Fibroblast of skin of left quadriceps (primary cell): Measurements from ENCODE around the gene C2CD3.

Experiments
- DNase-seq, 2 experiments: peaks; one replicate each; pipeline ENCODE4 v3.0.0-alpha.2; 2013; ENCODE audit warnings: low read depth in 2 of 2

Gene C2CD3

GRCh38 chr11:73982595-73982989 lies 188.2 kb downstream of the C2CD3 start, which contains the start of gene UCP2:
Gene UCP2, minus strand, starts transcription at chr11:73982843. Its CDS starts 4,465 bp downstream, at chr11:73978378.
- no peak for DNase-seq

DNA sequence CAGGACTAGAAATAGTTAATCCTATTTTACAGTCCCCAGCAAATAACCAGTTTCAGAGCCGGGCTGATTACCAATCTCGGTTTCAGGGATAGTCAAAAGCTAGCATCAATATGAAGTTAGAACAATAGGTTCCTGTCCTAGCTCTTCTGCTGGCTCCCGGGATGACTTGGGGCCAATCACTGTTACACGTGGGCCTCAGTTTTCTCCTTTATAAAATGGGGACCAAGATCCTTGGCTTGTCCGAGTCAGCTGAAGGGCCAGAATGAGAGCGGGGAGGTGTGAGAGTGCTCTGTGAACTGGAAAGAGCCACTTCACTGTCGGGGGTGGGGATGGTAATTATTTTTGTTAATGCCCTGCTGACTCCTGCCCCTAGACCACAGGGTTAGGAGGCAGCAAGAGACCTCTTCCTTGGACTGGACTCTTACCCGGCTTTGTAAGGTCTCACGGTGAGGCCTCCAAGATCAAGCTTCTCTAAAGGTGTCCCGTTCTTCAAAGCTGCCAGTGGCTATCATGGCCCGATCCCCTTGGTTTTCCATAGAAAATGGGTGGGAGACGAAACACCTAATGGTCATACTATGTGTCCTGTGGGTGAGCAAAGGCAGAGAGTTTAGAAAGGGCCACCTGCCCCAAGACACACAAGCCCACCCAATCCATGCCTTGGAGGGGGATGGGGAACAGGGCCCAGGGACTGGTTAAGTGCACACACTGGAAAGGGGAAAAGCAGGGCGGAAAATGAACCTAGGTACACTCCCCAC lies 189.6 kb downstream of the C2CD3 start:
- DNase-seq = no peak

GRCh38 chr11:73980001-73980961 lies 190.5 kb downstream of the C2CD3 start:
- DNase-seq = no peak

DNA sequence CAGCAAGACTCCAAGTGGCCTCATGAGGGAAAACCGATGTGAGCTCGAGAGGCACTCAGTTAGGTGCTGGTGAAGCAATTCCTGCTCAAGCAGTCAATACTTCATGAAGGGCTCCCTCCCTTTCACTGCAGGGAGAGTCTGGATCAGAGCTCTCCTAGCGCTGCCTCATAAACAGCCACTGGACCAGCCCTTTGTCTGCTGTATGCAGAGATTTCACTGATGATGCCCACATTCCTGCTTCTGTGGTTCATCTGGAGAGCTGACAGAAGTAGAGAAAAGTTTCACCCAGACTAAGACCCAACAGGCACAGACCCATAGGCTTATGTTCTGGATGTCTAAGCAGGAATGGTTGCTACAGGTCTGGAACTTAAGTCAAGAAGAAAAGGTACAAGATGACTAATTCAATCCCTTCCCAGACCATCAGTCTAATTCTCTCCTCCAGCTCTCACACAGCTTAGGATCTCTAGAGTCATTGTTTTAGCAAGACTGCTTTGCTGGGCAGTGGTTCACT lies 192.2 kb downstream of the C2CD3 start:
- DNase-seq = no peak

DNA sequence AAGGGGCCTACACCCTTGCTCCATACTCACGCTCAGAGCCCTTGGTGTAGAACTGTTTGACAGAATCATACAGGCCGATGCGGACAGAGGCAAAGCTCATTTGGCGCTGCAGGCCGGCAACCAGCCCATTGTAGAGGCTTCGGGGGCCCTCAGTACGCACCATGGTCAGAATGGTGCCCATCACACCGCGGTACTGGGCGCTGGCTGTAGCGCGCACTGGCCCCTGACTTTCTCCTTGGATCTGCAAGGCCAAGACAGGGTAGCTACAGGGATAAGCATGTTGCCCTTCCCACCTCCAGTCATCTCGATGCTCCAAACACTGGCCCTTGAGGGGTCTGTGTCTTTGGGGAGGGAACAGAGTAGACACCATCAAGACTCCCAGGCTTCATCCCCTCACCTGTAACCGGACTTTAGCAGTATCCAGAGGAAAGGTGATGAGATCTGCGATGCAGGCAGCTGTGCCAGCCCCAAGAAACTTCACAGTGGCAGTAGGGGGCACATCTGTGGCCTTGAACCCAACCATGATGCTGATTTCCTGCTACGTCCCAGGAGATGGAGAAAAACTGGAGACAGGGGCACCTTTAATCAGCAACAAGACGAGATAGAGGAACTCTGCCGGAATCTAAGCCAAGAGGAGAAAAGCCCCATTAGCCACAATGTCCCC lies 192.8 kb downstream of the C2CD3 start:
- no peak for DNase-seq

GRCh38 chr11:73976451-73977151 lies 194.2 kb downstream of the C2CD3 start:
- DNase-seq = no peak

- DNase-seq = no peak
Observed at GRCh38 chr11:73975479-73975757, 195.4 kb downstream of the C2CD3 start.

DNA sequence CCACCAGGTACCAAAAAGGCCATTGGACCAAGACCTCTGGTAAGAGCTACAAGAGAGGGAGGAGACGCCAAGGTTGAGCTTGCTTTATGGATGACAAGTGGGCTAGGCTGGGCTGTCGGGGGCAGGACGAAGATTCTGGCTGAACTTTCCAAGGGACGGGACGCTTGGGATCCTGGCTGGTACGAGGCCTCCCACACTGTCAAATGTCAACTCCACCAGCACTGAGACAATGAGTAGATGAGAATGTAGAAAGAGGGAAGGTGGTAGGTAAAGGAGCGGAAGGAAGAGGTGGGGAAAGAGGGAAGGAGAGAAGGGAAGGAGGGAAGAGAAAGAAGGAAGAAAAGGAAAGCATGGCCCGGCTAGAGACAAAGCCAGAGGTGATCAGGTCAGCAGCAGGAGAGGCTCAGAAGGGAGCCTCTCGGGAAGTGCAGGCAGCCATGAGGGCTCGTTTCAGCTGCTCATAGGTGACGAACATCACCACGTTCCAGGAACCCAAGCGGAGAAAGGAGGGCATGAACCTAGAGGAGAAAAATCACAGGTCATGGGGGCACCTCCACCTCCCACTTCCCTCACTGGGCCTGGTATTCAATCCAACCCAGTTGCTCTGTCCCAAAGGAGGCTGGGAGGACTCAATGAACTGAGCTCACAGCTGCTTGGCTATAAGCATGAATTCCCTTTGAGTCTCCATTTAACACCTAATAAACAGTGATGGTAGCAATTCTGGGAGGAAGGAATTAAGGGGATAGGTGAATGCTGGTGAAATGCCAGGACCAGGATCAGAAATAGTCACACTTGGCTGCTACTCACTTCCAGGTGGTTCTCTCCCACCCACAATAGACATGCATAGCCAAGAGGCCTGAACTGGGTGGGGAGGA lies 196.0 kb downstream of the C2CD3 start:
- no peak for DNase-seq

DNA sequence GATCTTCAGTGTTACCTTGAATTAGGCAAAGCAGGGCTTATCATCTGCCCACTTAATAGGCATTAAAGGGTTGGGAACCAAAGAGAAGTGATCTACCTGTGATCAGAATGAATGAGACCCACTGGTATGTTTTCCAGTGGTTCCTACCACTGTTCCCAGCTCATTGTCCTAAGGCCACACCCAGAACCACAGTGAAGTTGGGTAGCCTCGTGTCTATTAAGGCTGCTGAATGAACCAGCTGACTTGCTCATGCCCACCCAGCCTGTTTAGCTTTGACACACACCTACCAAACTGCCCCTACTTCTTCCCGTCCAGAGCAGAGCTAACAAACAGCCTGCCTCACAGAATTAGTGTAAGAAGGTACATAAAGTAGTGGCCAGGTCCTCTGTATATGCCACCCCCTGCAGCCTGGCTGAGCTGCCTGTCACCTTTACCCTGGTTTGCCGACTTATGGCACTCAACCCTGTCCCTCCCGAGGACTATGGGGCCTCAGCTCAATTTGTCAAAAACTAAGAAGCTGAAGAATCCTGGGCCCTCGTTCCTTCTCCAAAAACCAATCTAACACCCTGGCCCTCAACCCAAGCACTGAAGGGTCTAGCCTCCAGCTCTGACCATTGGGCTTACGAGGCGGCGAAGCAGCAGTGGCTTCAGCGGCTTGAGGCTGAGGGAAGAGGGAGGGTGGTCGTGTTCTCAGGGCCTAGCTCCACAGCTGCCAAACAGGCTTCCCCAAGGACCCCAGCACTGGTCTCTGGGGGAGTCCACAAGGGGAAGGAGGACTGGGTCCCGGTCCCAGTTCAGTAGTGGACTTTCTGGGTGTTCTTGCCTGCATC lies 198.0 kb downstream of the C2CD3 start:
- no peak for DNase-seq

DNA sequence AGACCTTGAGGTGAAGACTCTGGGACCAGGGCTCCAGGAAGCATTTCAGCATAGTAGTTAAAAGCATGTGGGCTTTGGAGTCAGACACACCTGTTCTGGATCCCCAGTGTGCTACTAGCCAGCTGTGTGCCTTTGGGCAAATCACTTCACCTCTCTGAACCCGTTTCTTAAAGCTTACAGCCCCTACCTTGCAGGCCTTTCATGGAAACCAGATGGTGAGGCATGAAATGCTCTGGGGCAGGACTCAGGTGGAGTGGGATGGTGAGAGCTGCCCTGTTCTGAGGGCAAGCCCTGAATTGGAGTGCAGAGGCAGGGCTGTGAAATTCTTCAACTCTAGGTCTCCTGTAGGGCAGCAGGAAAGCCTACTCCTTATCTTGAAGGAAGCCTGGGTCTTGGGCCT lies 198.6 kb downstream of the C2CD3 start:
- DNase-seq = no peak

- no peak for DNase-seq
Observed at GRCh38 chr11:73971175-73971719, 199.6 kb downstream of the C2CD3 start.

DNA sequence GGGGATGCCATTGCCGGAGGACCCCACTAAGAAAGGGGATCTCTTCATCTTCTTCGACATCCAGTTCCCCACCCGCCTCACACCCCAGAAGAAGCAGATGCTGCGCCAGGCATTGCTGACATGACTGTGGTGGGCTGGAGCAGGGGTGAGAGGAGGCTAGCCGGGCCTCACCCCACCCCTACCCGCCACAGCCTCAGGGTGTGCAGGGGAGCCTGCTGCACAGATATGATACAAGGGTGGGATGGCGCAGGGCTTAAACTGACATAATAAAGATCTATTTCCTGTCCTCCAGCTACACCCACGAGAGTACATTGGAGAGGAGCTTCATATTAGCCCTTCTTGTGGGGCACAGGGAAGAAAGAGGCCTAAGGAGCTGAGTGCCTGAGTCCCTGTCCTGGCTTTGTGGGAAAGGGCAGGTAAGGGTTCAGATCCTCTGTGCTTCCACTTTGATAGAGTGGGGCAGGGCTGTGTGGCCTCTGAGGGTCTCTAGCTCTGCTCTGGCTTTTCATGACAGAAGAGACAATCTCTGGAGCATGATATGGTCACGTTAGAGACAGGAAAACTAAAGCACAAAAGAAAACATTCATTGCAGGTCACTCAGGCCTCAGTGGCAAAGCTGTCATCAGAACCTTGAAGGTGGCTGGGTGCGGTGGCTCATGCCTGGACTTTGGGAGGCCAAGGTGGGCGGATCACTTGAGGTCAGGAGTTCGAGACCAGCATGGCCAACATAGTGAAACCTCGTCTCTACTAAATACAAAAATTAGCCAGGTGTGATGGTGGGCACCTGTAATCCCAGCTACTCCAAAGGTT lies 200.6 kb downstream of the C2CD3 start:
- DNase-seq = no peak

DNA sequence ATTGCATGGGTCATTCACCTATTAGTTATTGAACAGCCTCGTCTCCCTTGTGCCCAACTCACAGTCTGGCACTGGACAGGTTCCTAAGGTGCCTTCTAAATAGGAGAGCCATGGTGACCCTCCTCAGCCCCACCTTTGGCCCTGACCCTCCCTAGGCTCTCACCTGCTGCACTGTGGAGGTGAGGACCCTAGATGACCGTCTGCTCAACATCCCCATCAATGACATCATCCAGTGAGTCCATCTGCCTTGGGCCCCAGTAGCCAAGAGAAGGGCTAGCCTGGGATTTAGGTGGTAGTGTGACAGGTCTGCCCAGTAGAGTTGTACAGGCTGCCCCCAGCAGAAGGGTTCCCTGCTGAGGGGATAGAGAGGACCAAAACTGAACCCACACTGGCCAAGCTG lies 201.7 kb downstream of the C2CD3 start:
- DNase-seq = no peak

DNA sequence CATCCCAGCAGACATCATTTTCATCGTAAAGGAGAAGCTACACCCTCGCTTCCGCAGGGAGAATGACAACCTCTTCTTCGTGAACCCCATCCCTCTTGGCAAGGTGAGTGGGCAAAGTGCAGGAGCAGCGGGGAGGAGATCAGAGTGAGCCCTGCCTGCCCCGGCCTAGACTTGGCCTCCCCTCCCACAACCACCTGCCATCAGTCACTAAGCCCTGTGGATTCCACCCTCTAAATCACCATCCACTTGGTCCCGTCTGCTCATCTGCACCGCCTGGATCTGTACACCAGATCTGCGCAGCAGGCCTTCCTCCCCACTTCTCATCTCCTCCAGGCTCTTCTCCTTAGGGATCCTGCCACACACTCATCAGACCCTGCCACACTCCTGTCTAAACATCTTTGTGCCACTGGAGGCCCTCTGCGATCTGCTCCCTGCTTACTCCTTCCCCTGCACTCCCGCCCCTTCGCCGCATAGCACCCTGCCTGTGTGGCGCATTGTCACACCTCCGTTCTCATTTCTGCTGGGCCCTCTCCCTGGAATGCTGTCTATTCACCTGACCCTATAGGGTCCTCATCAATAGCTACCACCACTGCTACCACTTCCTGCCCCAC lies 202.3 kb downstream of the C2CD3 start:
- DNase-seq = no peak

DNA sequence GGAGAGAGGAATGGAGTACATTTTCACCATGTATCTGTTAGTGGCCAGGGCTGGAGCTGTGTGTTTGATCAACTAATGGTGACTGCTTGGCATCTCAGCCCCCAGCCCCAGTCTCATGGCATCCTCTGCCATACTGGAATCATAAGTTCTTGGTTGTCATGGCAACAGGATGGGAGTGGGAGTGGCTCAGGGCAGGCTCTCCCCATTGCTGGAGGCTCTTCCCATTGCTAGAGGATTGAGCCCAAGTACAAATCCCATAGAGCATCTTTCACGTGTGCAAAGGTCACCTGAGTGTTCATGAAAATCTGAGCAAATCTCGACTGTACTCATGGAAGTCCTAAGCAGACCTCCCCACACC lies 205.1 kb downstream of the C2CD3 start:
- no peak for DNase-seq

GRCh38 chr11:73965076-73965763 lies 205.6 kb downstream of the C2CD3 start:
- no peak for DNase-seq

DNA sequence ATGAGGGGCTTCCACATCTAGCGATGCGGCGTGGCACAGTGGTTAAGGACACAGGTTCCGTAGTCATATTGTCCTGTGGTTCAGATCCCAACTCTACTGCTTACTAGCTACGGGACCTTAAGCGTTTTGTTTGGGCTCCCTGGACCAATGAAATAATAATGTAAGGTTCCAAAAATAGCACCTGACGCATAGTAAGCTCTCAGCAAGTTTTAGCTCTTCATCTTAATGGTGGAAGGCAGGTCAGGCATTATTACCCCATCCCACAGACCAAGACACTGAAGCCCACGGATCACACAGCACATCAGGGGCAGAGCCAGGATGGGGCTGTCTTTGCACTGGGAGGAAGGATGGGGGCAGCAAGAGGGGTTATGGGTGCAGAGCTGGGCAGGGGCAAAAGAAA lies 206.9 kb downstream of the C2CD3 start:
- DNase-seq = no peak
